PC-9 (cell line): ENCODE results near the gene SLITRK5.

Experiments
- CTCF ChIP-seq: fragments of 200-600 bp; sonication (generic); conservative IDR thresholded peaks from 2 replicates; pipeline ENCODE4 v1.6.1; 2017; ENCODE audit warnings: mixed run types, antibody characterized with exemption, mild to moderate bottlenecking, moderate library complexity
- EZH2 ChIP-seq: fragments of 200-600 bp; sonication (generic); IDR thresholded peaks from 2 replicates; pipeline ENCODE4 v1.8.0; 2017; ENCODE audit warnings: antibody characterized with exemption, low read depth

GRCh38 chr13:87709947-87710346 lies 38.8 kb downstream of the SLITRK5 start:
- TF ChIP-seq CTCF (no peak), EZH2 (no peak)
